ENCODE results near the gene RPS6KB2.
A peak's percentile ranks its signal among the peaks of the same experiment; 100 is the strongest.

RPS6KB2 gene

DNA sequence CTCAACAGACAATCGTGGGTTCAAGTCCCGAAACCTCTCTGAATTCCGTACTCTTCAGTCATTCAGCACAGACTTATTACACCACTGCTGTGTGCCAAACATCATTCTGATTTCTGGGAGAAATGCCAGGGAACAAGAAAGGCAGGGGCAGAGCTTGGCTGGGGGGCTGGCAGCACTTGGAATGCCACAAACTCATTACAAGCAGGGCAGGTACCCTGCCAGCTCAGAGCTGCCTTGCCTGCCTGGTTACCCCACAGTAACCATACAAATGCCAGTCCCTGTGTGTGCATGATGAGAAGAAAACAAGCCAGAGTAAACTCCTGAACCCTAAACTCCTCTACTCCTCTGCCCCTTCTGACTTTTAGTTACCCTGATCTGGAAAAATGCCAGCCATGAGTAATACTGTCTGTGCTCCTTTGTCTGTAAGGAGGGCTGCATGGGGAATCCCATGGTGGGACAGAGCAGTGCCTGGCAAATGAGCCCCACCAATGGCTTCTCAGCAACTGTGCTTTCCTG, 43.4 kb upstream of the RPS6KB2 start:
- TF ChIP-seq, protein P1, sequence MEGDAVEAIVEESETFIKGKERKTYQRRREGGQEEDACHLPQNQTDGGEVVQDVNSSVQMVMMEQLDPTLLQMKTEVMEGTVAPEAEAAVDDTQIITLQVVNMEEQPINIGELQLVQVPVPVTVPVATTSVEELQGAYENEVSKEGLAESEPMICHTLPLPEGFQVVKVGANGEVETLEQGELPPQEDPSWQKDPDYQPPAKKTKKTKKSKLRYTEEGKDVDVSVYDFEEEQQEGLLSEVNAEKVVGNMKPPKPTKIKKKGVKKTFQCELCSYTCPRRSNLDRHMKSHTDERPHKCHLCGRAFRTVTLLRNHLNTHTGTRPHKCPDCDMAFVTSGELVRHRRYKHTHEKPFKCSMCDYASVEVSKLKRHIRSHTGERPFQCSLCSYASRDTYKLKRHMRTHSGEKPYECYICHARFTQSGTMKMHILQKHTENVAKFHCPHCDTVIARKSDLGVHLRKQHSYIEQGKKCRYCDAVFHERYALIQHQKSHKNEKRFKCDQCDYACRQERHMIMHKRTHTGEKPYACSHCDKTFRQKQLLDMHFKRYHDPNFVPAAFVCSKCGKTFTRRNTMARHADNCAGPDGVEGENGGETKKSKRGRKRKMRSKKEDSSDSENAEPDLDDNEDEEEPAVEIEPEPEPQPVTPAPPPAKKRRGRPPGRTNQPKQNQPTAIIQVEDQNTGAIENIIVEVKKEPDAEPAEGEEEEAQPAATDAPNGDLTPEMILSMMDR (IDR thresholded peaks at IDR 0.05; ENCODE audit: low read length, missing control alignments), result no peak
- no peak overlapping the region for H3K4me3 ChIP-seq (replicated peaks; ENCODE audit: low read depth, low read length)
- peak; percentile 54 for DNase-seq (ENCODE audit: low read depth)

DNA sequence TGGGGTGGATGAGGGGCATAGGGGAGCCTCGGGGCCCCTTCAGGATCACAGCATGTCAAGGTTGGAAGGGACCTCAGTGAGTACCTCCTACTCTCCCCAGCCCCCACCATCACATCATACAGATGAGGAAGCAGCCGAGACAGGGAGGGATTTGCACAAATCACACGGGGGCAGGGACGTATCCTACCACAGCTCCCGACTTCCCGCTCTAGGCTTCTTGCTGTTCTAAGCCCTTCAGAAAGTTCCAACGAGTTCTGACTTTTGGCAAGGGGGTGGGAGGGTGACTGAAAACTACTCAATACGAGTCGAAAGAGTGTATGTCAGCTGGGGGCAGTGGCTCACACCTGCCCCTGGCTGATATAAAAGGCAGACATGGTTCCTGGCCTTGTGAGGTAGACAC, 41.2 kb upstream of the RPS6KB2 start:
- TF ChIP-seq, protein P1 (IDR thresholded peaks at IDR 0.05; ENCODE audit: low read length, missing control alignments), result no peak
- no peak overlapping the region for H3K4me3 ChIP-seq (replicated peaks; ENCODE audit: low read depth, low read length)
- DNase-seq (ENCODE audit: low read depth), result no peak

DNA sequence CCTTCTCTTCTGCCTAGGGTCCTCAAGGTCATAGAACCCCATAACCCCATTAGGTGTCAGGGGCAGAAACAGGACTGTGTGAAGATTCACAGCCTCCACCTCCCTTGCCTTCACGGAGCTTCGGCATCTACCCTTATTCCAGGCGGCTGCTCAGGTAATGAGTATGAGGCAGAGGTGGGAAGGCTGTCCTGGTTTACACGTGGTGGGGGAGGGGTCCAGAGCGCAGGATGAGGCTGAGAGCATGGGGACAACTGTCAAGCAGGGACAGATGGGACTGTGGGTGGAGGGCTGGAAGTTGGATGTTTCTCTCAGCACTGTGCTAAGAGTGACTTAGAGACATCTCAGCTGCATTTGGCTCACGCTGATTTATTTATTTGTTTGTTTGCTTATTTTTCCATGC, 40.8 kb upstream of the RPS6KB2 start:
- H3K4me3 ChIP-seq (replicated peaks; ENCODE audit: low read depth, low read length), result no peak overlapping the region
- no peak for DNase-seq (ENCODE audit: low read depth)
- TF ChIP-seq, protein P1 (IDR thresholded peaks at IDR 0.05; ENCODE audit: low read length, missing control alignments), result no peak

DNA sequence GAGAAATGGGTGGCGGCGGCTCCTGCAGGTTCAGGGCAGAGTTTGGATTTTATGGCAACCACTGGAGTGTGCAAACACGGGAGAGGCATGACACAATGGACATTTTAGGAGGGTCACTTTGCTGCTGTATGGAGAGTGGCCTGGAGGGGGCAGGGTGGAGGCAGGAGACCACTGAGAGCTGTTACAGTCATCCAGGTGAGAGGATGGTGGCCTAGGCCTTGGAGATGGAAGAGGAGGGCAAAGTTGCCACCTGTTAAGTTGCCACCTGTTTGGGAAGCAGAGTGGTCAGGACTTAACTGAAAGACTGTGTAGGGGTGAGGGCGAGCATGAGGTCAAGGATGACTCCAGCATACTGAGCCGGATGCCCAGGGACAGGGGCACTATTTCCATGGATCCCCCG, 38.8 kb upstream of the RPS6KB2 start:
- H3K4me3 ChIP-seq (replicated peaks; ENCODE audit: low read depth, low read length), result no peak overlapping the region
- DNase-seq (ENCODE audit: low read depth), result no peak
- TF ChIP-seq, protein P1 (IDR thresholded peaks at IDR 0.05; ENCODE audit: low read length, missing control alignments), result peak; percentile 69

DNA sequence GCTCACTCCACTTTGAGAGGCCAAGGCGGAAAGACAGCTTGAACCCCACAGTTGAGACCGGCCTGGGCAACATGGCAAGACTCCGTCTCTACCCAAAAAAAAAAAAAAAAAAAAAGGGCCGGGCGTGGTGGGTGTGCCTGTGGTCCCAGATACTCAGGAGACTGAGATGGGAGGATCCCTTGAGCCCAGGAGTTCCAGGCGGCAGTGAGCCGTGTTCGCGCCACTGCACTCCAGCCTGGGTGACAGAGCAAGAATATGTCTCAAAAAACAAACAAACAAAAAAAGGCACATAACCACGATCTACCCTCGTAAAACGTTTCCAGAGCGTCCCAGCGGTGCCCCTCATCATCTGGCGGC, 37.4 kb upstream of the RPS6KB2 start:
- H3K4me3 ChIP-seq (replicated peaks; ENCODE audit: low read depth, low read length), result peak overlapping the region; percentile 92
- TF ChIP-seq, protein P1 (IDR thresholded peaks at IDR 0.05; ENCODE audit: low read length, missing control alignments), result no peak
- no peak for DNase-seq (ENCODE audit: low read depth)

DNA sequence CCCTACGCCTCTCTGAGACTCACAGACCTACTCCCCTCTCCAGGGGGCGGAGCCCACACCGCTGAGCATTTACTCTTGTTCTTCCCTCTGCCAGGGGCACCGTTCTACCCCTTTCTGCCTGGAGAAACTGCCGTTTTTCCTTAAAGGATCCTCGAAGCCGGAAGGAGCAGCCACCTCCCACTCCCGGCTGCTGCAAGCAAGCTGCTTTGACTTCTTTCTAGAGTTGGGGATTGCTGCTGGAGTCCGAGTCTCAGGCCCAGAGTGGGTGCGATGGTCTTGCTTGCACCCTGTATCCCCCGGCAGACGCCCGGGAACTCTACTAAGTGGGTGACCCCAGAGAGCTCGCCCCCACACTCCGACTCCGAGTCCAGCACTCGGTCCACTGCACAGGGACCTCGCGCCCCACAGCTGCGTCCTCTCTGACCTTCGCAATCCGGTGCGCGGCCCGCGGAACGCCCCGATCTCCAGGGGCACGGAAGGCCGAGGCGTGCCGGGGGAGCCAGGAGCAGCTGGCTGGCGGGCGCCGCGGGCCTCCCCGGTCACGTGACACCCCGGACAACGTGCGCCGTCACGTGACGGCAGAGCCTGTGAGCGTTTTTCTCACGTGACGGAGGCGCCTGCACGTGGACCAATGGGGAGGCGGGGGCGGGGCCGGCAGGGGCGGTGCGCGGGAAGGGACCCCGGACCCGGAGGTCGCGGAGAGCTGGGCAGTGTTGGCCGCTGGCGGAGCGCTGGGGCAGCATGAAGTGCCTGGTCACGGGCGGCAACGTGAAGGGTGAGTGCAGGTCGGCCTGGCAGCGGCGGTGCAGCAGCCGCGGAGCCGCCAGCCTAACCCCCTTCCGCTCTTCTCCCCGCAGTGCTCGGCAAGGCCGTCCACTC, 36.8 kb upstream of the RPS6KB2 start, which contains the start of gene RAD9A:
Gene RAD9A, plus strand, starts transcription at position 683 of the 879 bp plus-strand sequence. Its CDS starts 59 bp downstream, at position 742.
- peak; percentile 94 for DNase-seq (ENCODE audit: low read depth)
- H3K4me3 ChIP-seq (replicated peaks; ENCODE audit: low read depth, low read length), result peak within 1 kb of the TSS; percentile 92
- TF ChIP-seq, protein P1 (IDR thresholded peaks at IDR 0.05; ENCODE audit: low read length, missing control alignments), result no peak

Data from fibroblast of pulmonary artery (primary cell).